HepG2 (cell line): ENCODE data around the gene AGBL1. TPM values are rescaled to one million over a fixed set of nuclear protein-coding genes. Genes with fewer than 3 reads are reported as not detected.

Experiments
- ATAC-seq: fragments of 200-7000 bp; cut with Tn5 transposase; 3 replicates; pipeline ENCODE4 v1.9.1; 2020; ENCODE audit warnings: mild to moderate bottlenecking, moderate library complexity
- BruUV-seq: library from RNA; stranded (reverse); fragments of 400-500 nt; replicated peaks from 2 replicates; lab custom pipeline; 2021; lab: Mats Ljungman, UMichigan
- CTCF ChIA-PET: fragments of 300-600 bp; formaldehyde crosslinking; extraction: SDS; loops from one replicate; lab custom pipeline; 2021; ENCODE audit warnings: low total read pairs, inconsistent platforms, low intra/inter-chr PET ratio; lab: Yijun Ruan, JAX
- POLR2A ChIA-PET: fragments of 350-600 bp; sonication (Branson Sonifier 250); formaldehyde crosslinking; loops from one replicate; lab custom pipeline; 2020; ENCODE audit warnings: antibody characterized with exemption, inconsistent platforms; lab: Yijun Ruan, JAX
- DNase-seq: peaks from one replicate; pipeline ENCODE4 v3.0.0-alpha.2; 2015; ENCODE audit warnings: low spot score
- FAIRE-seq: peaks from 3 replicates; lab custom pipeline; 2011; peaks lifted over from hg19 to GRCh38; lab: Jason Lieb, UNC
- H2AFZ ChIP-seq: one replicate; pipeline ENCODE4 v1.6.1; 2011; ENCODE audit warnings: low read length, inconsistent platforms
- H3K27ac ChIP-seq: fragments of 300-600 bp; 3 replicates; pipeline ENCODE4 v1.8.0; 2011; ENCODE audit warnings: mixed run types, mild to moderate bottlenecking, mixed read lengths, low read length, inconsistent platforms; ENCODE audit not compliant: insufficient read depth; ENCODE audit errors: extremely low read length
- H3K27me3 ChIP-seq, 2 experiments: fragments of 200-600 bp in 1 of 2; 2 replicates in 1 of 2; 3 replicates in 1 of 2; pipeline versions ENCODE4 v1.6.0 to v1.8.0; 2011; ENCODE audit warnings: low read length in 2 of 2, mild to moderate bottlenecking in 2 of 2, moderate library complexity in 2 of 2, inconsistent platforms in 1 of 2; ENCODE audit not compliant: insufficient read depth in 2 of 2, control insufficient read depth in 1 of 2
- H3K36me3 ChIP-seq, 2 experiments: fragments of 200-600 bp in 1 of 2; replicated peaks in 1 of 2; 2 replicates in 1 of 2; 3 replicates in 1 of 2; pipeline versions ENCODE4 v1.5.1 to v1.8.0; 2011; ENCODE audit warnings: low read length in 2 of 2, inconsistent platforms in 1 of 2; ENCODE audit not compliant: insufficient read depth in 2 of 2, control insufficient read depth in 1 of 2
- H3K4me1 ChIP-seq: 2 replicates; pipeline ENCODE4 v1.5.1; 2012; ENCODE audit warnings: low read length, inconsistent platforms; ENCODE audit not compliant: insufficient read depth
- H3K4me2 ChIP-seq: 2 replicates; pipeline ENCODE4 v1.6.0; 2011; ENCODE audit warnings: low read depth, low read length, inconsistent platforms
- H3K4me3 ChIP-seq, 3 experiments: fragments of 200-600 bp in 1 of 3; sonication (generic), shearing (Covaris generic) in 1 of 3; replicated peaks in 1 of 3; 2 replicates each; pipeline ENCODE4 v1.5.1; 2011 to 2016; ENCODE audit warnings: low read length in 3 of 3, inconsistent platforms in 2 of 3, low read depth in 2 of 3, mild to moderate bottlenecking in 2 of 3, control low read depth in 1 of 3, mixed read lengths in 1 of 3; ENCODE audit not compliant: insufficient read depth in 1 of 3
- H3K79me2 ChIP-seq: one replicate; pipeline ENCODE4 v1.6.1; 2011; ENCODE audit warnings: low read length, inconsistent platforms; ENCODE audit not compliant: insufficient read depth
- H3K9ac ChIP-seq: 2 replicates; pipeline ENCODE4 v1.6.0; 2011; ENCODE audit warnings: mild to moderate bottlenecking, low read depth, low read length, inconsistent platforms; ENCODE audit not compliant: insufficient read depth
- H3K9me3 ChIP-seq: 2 replicates; pipeline ENCODE4 v1.5.1; 2012; ENCODE audit warnings: mild to moderate bottlenecking, low read length
- H4K20me1 ChIP-seq: 2 replicates; pipeline ENCODE4 v1.6.0; 2011; ENCODE audit warnings: inconsistent platforms, mild to moderate bottlenecking, low read length, moderate library complexity; ENCODE audit not compliant: insufficient read depth
- CHD4 ChIP-seq: fragments of 200-600 bp; sonication (generic); IDR thresholded peaks from 2 replicates; pipeline ENCODE4 v1.7.0; 2017; ENCODE audit warnings: mild to moderate bottlenecking, low read length, borderline replicate concordance
- ELF4 ChIP-seq: sonication (generic); formaldehyde crosslinking; IDR thresholded peaks from 2 replicates; pipeline ENCODE4 v1.5.0; 2020; ENCODE audit warnings: missing genetic modification reagents, mild to moderate bottlenecking, moderate library complexity, borderline replicate concordance
- HDAC6 ChIP-seq: fragments of 200-600 bp; sonication (generic); IDR thresholded peaks from 2 replicates; pipeline ENCODE4 v1.7.0; 2017; ENCODE audit warnings: mild to moderate bottlenecking, antibody characterized with exemption, low read length, low read depth
- KAT8 ChIP-seq: IDR thresholded peaks from 2 replicates; pipeline ENCODE4 v1.6.1; 2016; ENCODE audit warnings: missing genetic modification reagents, missing compliant biosample characterization
- MAFF ChIP-seq: IDR thresholded peaks from 2 replicates; pipeline ENCODE4 v1.6.1; 2011; ENCODE audit warnings: low read depth, low read length, improper control_type of control experiment
- MATR3 ChIP-seq: sonication (generic); formaldehyde crosslinking; IDR thresholded peaks from 2 replicates; pipeline ENCODE4 v1.4.0; 2020; ENCODE audit warnings: missing genetic modification reagents
- SIX1 ChIP-seq: sonication (generic); formaldehyde crosslinking; IDR thresholded peaks from 2 replicates; pipeline ENCODE4 v1.4.0; 2020; ENCODE audit warnings: missing genetic modification reagents, borderline replicate concordance
- TEAD3 ChIP-seq: optimal IDR thresholded peaks from 2 replicates; pipeline ENCODE3; 2016; ENCODE audit warnings: borderline replicate concordance
- THAP9 ChIP-seq: sonication (generic); formaldehyde crosslinking; IDR thresholded peaks from 2 replicates; pipeline ENCODE4; 2020; ENCODE audit warnings: missing genetic modification reagents, mild to moderate bottlenecking, borderline replicate concordance
- TSC22D2 ChIP-seq: sonication (generic); formaldehyde crosslinking; IDR thresholded peaks from 2 replicates; pipeline ENCODE4 v1.5.1; 2020; ENCODE audit warnings: missing genetic modification reagents, mild to moderate bottlenecking, borderline replicate concordance
- UBTF ChIP-seq: sonication (generic); formaldehyde crosslinking; IDR thresholded peaks from 2 replicates; pipeline ENCODE4 v1.4.0; 2020; ENCODE audit warnings: mild to moderate bottlenecking, missing genetic modification reagents
- ZNF12 ChIP-seq: sonication (generic); formaldehyde crosslinking; IDR thresholded peaks from 2 replicates; pipeline ENCODE4 v1.5.0; 2020; ENCODE audit warnings: missing genetic modification reagents
- ZNF773 ChIP-seq: sonication (generic); formaldehyde crosslinking; IDR thresholded peaks from 2 replicates; pipeline ENCODE4 v1.4.0; 2020; ENCODE audit warnings: missing genetic modification reagents, borderline replicate concordance
- WGBS: methylation state at CpG from one replicate; pipeline ENCODE4 v1.1.6; 2017; ENCODE audit warnings: low lambda C conversion rate; 5-methylcytosine and 5-hydroxymethylcytosine counted together
- in situ Hi-C: cut with HindIII; loops from 2 replicates; pipeline ENCODE4 v1.10.0; 2017; ENCODE audit warnings: low pct_unique_long_range_greater_than_20kb; ENCODE audit not compliant: extremely low pct_ligation_motif_present
- intact Hi-C: fragments of 100-400 bp; cut with micrococcal nuclease; formaldehyde crosslinking; loops from one replicate; pipeline ENCODE4 v1.10.0; 2022; ENCODE audit not compliant: unreplicated experiment
- polyA plus RNA-seq, 8 experiments: library from polyadenylated mRNA; depleted of rRNA in 3 of 8; stranded (reverse) in 7 of 8; unstranded in 1 of 8; fragments of >200 nt; fragmentation: Illumina TruSeq in 4 of 8; extraction: Trizol in 4 of 8; gene quantifications; 2 replicates each; pipeline versions ENCODE4 v1.2.1 to v1.2.3, GENCODE V29; 2011 to 2016; ENCODE audit warnings: low read depth in 4 of 8, missing spikeins in 1 of 8, mixed read lengths in 1 of 8; ENCODE audit not compliant: insufficient read depth in 1 of 8
- total RNA-seq, 5 experiments: library from RNA; depleted of rRNA; stranded (reverse); fragments of >200 nt; fragmentation: Illumina TruSeq; extraction: Trizol; gene quantifications; 2 replicates each; pipeline ENCODE4 v1.2.3, GENCODE V29; 2016; ENCODE audit warnings: low read depth in 1 of 5

AGBL1 gene
- total and polyA plus RNA-seq, 2 of the 13 experiments (the other 11 are each of a cell fraction or from before 2014, with no cell fraction given) = 0.01 TPM; not detected in 1

GRCh38 chr15:86399041-86399954, 319.6 kb downstream of the AGBL1 start:
- H3K4me3 ChIP-seq = no peak overlapping the region
- no peaks in the 10 kb centered on the region for H3K36me3 ChIP-seq
- no peak for FAIRE-seq
- no peak for DNase-seq
- TF ChIP-seq CHD4 = no peak
- TF ChIP-seq UBTF (CRISPR knock-in tag) = no peak
- no peak for TF ChIP-seq TEAD3
- TF ChIP-seq MAFF = no peak
- TF ChIP-seq HDAC6 = no peak
- TF ChIP-seq THAP9 (CRISPR knock-in tag) = no peak
- no peak for TF ChIP-seq KAT8 (CRISPR knock-in tag)
- TF ChIP-seq TSC22D2 (CRISPR knock-in tag) = no peak
- no peak for TF ChIP-seq ZNF773 (CRISPR knock-in tag)
- TF ChIP-seq ZNF12 (CRISPR knock-in tag) = no peak
- TF ChIP-seq ELF4 (CRISPR knock-in tag) = no peak
- TF ChIP-seq MATR3 (CRISPR knock-in tag) = no peak
- no peak for TF ChIP-seq SIX1 (CRISPR knock-in tag)
- no peak overlapping the region for H3K27ac ChIP-seq
- no peaks in the 10 kb centered on the region for H3K4me1 ChIP-seq
- H2AFZ ChIP-seq = no peak overlapping the region
- no peak overlapping the region for H3K9ac ChIP-seq
- in situ Hi-C loops (no loop called here), intact Hi-C loops (no loop called here)
- ChIA-PET CTCF (no interaction called here), POLR2A (no interaction called here)
- no peak overlapping the region for H3K4me2 ChIP-seq
- no peaks in the 10 kb centered on the region for H3K27me3 ChIP-seq
- no peaks in the 10 kb centered on the region for H3K79me2 ChIP-seq
- WGBS = 3% methylated on average over 4 of the region's 5 CpGs
- no peak for ATAC-seq
- no TSS peak for BruUV-seq
- no peaks in the 10 kb centered on the region for H4K20me1 ChIP-seq
- peaks cover 58% of the 10 kb centered on the region for H3K9me3 ChIP-seq
